Colonic mucosa (tissue), 4 donors: Measurements from ENCODE around the gene ETV3L. TPM values are rescaled to one million over a fixed set of nuclear protein-coding genes. Genes with fewer than 3 reads are reported as not detected.

Source experiments
- DNase-seq: peaks from one replicate; pipeline ENCODE4 v3.0.0-alpha.2; 2020
- H3K27ac ChIP-seq: fragments of 200-600 bp; one replicate; pipeline ENCODE4 v1.8.0; 2021
- H3K27me3 ChIP-seq: fragments of 200-600 bp; one replicate; pipeline ENCODE4 v1.8.0; 2021
- H3K36me3 ChIP-seq: fragments of 200-600 bp; one replicate; pipeline ENCODE4 v1.8.0; 2021
- H3K4me1 ChIP-seq: fragments of 200-600 bp; one replicate; pipeline ENCODE4 v1.8.0; 2021; ENCODE audit warnings: mild to moderate bottlenecking
- H3K4me3 ChIP-seq: fragments of 200-600 bp; one replicate; pipeline ENCODE4 v1.8.0; 2021
- H3K9ac ChIP-seq, 2 donors: one replicate each; pipeline ENCODE4 v1.7.0; 2013; ENCODE audit warnings: control low read depth in 2 of 2, low read depth in 2 of 2, low read length in 2 of 2
- H3K9me3 ChIP-seq: fragments of 200-600 bp; one replicate; pipeline ENCODE4 v1.8.0; 2021
- intact Hi-C: fragments of 100-400 bp; cut with DNase I; formaldehyde crosslinking; loops from one replicate; pipeline ENCODE4 v1.14.1; 2022
- total RNA-seq, 2 donors: library from RNA; stranded (reverse); fragmentation: NEBNext Ultra II Directional in 1 of 2; extraction: Animal tissue kit (Norgen Biotek cat#: 25700) in 1 of 2; gene quantifications; one replicate each; pipeline ENCODE4 v1.2.1, GENCODE V29; 2021
- TF ChIP-seq, protein P1 (sequence below): fragments of 200-600 bp; IDR thresholded peaks from one replicate; pipeline ENCODE4 v1.8.0; 2022; ENCODE audit warnings: antibody characterized with exemption, mild to moderate bottlenecking
- donor health status: healthy.
- donor health status: DM: no; HTN: no; CAD: no.
- donor health status: DM: no; HTN: no; CAD: no.

The ETV3L gene
- total RNA-seq, 2 donors from 2014 or later, result not detected

DNA sequence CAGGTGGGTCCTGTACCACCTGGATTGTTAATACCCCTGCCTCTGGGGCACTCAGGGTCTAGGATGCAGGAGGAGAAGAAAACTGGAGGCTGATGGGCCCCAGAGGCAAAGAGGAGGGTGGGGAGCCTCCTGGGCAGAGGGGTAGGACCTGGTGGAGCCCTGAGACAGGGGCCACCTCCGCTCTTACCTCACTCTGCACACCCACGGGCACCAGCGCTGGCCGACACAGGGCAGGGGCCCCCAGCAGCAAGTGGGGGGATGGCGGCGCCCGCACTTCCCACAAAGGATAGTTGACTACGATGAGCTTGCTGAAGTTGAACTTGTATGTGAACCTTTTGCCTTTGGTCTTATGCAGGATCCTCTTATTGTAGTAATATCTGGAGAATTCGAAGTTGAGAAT is 1.1 kb downstream of the ETV3L start:
- no peak for DNase-seq
- Histone ChIP-seq H3K27ac (no peak overlapping the region), H3K4me3 (no peak overlapping the region), H3K9ac (no peak overlapping the region), H3K27me3 (no peaks in the 10 kb centered on the region), H3K4me1 (no peaks in the 10 kb centered on the region), H3K36me3 (no peaks in the 10 kb centered on the region), H3K9me3 (no peaks in the 10 kb centered on the region)
- intact Hi-C loops, result no loop called here
- TF ChIP-seq, protein P1, sequence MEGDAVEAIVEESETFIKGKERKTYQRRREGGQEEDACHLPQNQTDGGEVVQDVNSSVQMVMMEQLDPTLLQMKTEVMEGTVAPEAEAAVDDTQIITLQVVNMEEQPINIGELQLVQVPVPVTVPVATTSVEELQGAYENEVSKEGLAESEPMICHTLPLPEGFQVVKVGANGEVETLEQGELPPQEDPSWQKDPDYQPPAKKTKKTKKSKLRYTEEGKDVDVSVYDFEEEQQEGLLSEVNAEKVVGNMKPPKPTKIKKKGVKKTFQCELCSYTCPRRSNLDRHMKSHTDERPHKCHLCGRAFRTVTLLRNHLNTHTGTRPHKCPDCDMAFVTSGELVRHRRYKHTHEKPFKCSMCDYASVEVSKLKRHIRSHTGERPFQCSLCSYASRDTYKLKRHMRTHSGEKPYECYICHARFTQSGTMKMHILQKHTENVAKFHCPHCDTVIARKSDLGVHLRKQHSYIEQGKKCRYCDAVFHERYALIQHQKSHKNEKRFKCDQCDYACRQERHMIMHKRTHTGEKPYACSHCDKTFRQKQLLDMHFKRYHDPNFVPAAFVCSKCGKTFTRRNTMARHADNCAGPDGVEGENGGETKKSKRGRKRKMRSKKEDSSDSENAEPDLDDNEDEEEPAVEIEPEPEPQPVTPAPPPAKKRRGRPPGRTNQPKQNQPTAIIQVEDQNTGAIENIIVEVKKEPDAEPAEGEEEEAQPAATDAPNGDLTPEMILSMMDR, result no peak

- H3K36me3 ChIP-seq, result no peaks in the 10 kb centered on the region
- H3K9me3 ChIP-seq, result no peaks in the 10 kb centered on the region
- H3K4me3 ChIP-seq, result no peak overlapping the region
- no peak overlapping the region for H3K9ac ChIP-seq
- H3K27ac ChIP-seq, result no peak overlapping the region
- intact Hi-C loops, result no loop called here
- DNase-seq, result no peak
- H3K27me3 ChIP-seq, result no peaks in the 10 kb centered on the region
- TF ChIP-seq, protein P1, result no peak
- H3K4me1 ChIP-seq, result no peaks in the 10 kb centered on the region
These were observed 1.9 kb downstream of the ETV3L start for GRCh38 chr1:157097692-157098091.

GRCh38 chr1:157096881-157097280 is 2.7 kb downstream of the ETV3L start:
- intact Hi-C loops, result no loop called here
- TF ChIP-seq, protein P1, result no peak
- DNase-seq, result no peak

DNA sequence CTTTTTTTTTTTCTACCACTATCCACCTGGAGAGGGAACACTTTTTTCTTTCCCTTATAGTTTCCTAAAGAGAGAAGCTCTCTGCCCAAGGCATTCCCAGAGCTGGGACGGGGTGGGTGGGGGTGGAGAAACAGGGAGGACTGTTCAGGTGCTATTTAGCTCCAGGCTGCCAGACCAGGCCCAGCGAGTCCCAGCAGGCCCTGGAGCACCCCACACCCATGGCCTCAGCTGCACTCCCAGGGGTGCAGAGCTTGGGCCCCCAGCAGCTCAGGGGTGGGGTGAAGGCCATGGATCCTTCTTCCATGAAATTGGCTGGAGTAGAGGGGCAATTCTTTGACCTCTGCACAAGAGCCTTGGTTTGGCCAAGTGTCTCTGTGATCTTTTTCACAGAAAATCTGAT is 4.1 kb downstream of the ETV3L start:
- Histone ChIP-seq H3K4me1 (no peaks in the 10 kb centered on the region), H3K36me3 (no peaks in the 10 kb centered on the region), H3K9ac (no peak overlapping the region), H3K4me3 (no peak overlapping the region), H3K27ac (no peak overlapping the region), H3K27me3 (no peaks in the 10 kb centered on the region), H3K9me3 (no peaks in the 10 kb centered on the region)
- no peak for DNase-seq
- intact Hi-C loops, result no loop called here
- TF ChIP-seq, protein P1, result no peak

More at GRCh38 chr1:157096881-157097280, 2.7 kb downstream of the ETV3L start:
- no peaks in the 10 kb centered on the region for H3K27me3 ChIP-seq
- no peak overlapping the region for H3K27ac ChIP-seq
- no peaks in the 10 kb centered on the region for H3K36me3 ChIP-seq
- no peaks in the 10 kb centered on the region for H3K4me1 ChIP-seq
- no peaks in the 10 kb centered on the region for H3K9me3 ChIP-seq
- no peak overlapping the region for H3K4me3 ChIP-seq
- H3K9ac ChIP-seq, result no peak overlapping the region

GRCh38 chr1:157095091-157095490 is 4.5 kb downstream of the ETV3L start:
- no peaks in the 10 kb centered on the region for H3K9me3 ChIP-seq
- H3K27ac ChIP-seq, result no peak overlapping the region
- TF ChIP-seq, protein P1, result no peak
- no peaks in the 10 kb centered on the region for H3K4me1 ChIP-seq
- no peak for DNase-seq
- H3K36me3 ChIP-seq, result no peaks in the 10 kb centered on the region
- intact Hi-C loops, result no loop called here
- no peaks in the 10 kb centered on the region for H3K27me3 ChIP-seq
- H3K4me3 ChIP-seq, result no peak overlapping the region
- H3K9ac ChIP-seq, result no peak overlapping the region

GRCh38 chr1:157092831-157093230 is 6.8 kb downstream of the ETV3L start:
- Histone ChIP-seq H3K9ac (no peak overlapping the region), H3K36me3 (no peaks in the 10 kb centered on the region), H3K27ac (no peak overlapping the region), H3K4me3 (no peak overlapping the region), H3K27me3 (no peaks in the 10 kb centered on the region), H3K9me3 (no peaks in the 10 kb centered on the region), H3K4me1 (no peaks in the 10 kb centered on the region)
- intact Hi-C loops, result no loop called here
- no peak for DNase-seq
- TF ChIP-seq, protein P1, result no peak
